Endothelial cell of umbilical vein (primary cell): ENCODE data around the gene DBF4B. TPM values are rescaled to one million over a fixed set of nuclear protein-coding genes. Genes with fewer than 3 reads are reported as not detected.
"Not testable (repeated sequence)": the region's sequence is repeated elsewhere in the genome, so short reads cannot be mapped to it uniquely, and the experiment has no call there.

ENCODE experiments used
- BruUV-seq: library from RNA; stranded (reverse); fragments of 400-500 nt; replicated peaks from 2 replicates; lab custom pipeline; 2021; lab: Mats Ljungman, UMichigan
- CTCF ChIA-PET: fragments of 300-600, 350-600 bp; sonication (Branson Sonifier 250); formaldehyde crosslinking; loops from one replicate; lab custom pipeline; 2021; ENCODE audit warnings: antibody characterized with exemption, inconsistent platforms; lab: Charles Lee
- POLR2A ChIA-PET: fragments of 300-600, 350-600 bp; sonication (Branson Sonifier 250); formaldehyde crosslinking; loops from one replicate; lab custom pipeline; 2021; ENCODE audit warnings: antibody characterized with exemption, inconsistent platforms; lab: Charles Lee
- DNase-seq: peaks from one replicate; pipeline ENCODE4 v3.0.0-alpha.2; 2011; ENCODE audit warnings: low read depth, low spot score
- FAIRE-seq: peaks from 2 replicates; lab custom pipeline; 2011; peaks lifted over from hg19 to GRCh38; lab: Jason Lieb, UNC
- H2AFZ ChIP-seq: 2 replicates; pipeline ENCODE4 v1.6.0; 2012; ENCODE audit warnings: low read depth, low read length, control low read depth, inconsistent platforms
- H3K27ac ChIP-seq: 2 replicates; pipeline ENCODE4 v1.5.1; 2011; ENCODE audit warnings: low read depth, mild to moderate bottlenecking, control low read depth, low read length, moderate library complexity; ENCODE audit not compliant: insufficient read depth
- H3K27me3 ChIP-seq, 2 experiments: 2 replicates each; pipeline versions ENCODE4 v1.6.0 to v1.6.1; 2011; ENCODE audit warnings: low read length in 2 of 2, mixed read lengths in 1 of 2; ENCODE audit not compliant: control insufficient read depth in 2 of 2, insufficient read depth in 2 of 2
- H3K36me3 ChIP-seq, 2 experiments: 2 replicates in 1 of 2; 3 replicates in 1 of 2; pipeline ENCODE4 v1.5.1; 2011; ENCODE audit warnings: low read length in 2 of 2, mild to moderate bottlenecking in 1 of 2, moderate library complexity in 1 of 2; ENCODE audit not compliant: control insufficient read depth in 2 of 2, insufficient read depth in 2 of 2; ENCODE audit errors: extremely low read depth in 1 of 2
- H3K4me1 ChIP-seq: 3 replicates; pipeline ENCODE4 v1.5.1; 2011; ENCODE audit warnings: mild to moderate bottlenecking, low read length; ENCODE audit not compliant: control insufficient read depth, insufficient read depth; ENCODE audit errors: extremely low read depth
- H3K4me2 ChIP-seq: 2 replicates; pipeline ENCODE4 v1.6.1; 2011; ENCODE audit warnings: low read length, control low read depth, mixed read lengths; ENCODE audit not compliant: insufficient read depth
- H3K4me3 ChIP-seq, 3 experiments: fragments of 200-600 bp in 1 of 3; sonication (generic), shearing (Covaris generic) in 1 of 3; replicated peaks in 1 of 3; 2 replicates each; pipeline ENCODE4 v1.5.1; 2011 to 2016; ENCODE audit warnings: control low read depth in 3 of 3, low read length in 3 of 3, mild to moderate bottlenecking in 2 of 3, inconsistent platforms in 1 of 3, low read depth in 1 of 3, moderate library complexity in 1 of 3; ENCODE audit not compliant: insufficient read depth in 1 of 3
- H3K79me2 ChIP-seq: 2 replicates; pipeline ENCODE4 v1.6.0; 2012; ENCODE audit warnings: low read length, inconsistent platforms; ENCODE audit not compliant: control insufficient read depth, insufficient read depth
- H3K9ac ChIP-seq: replicated peaks from 2 replicates; pipeline ENCODE3; 2011; ENCODE audit warnings: low read length, control low read depth; ENCODE audit not compliant: insufficient read depth; ENCODE audit errors: extremely low read depth
- H3K9me1 ChIP-seq: replicated peaks from 3 replicates; pipeline ENCODE4 v1.6.0; 2011; ENCODE audit warnings: mild to moderate bottlenecking, low read length; ENCODE audit not compliant: control insufficient read depth, insufficient read depth; ENCODE audit errors: extremely low read depth
- H3K9me3 ChIP-seq: replicated peaks from 2 replicates; pipeline ENCODE4 v1.5.1; 2012; ENCODE audit warnings: low read length, inconsistent platforms; ENCODE audit not compliant: control insufficient read depth, insufficient read depth
- H4K20me1 ChIP-seq: replicated peaks from 2 replicates; pipeline ENCODE3; 2011; ENCODE audit warnings: mild to moderate bottlenecking, low read length; ENCODE audit not compliant: control insufficient read depth, insufficient read depth; ENCODE audit errors: extremely low read depth
- EZH2 ChIP-seq: IDR thresholded peaks from 2 replicates; pipeline ENCODE4 v1.6.1; 2012; ENCODE audit warnings: borderline replicate concordance, low read depth, mild to moderate bottlenecking, moderate library complexity, low read length, inconsistent platforms; ENCODE audit not compliant: severe bottlenecking
- FOS ChIP-seq: IDR thresholded peaks from 2 replicates; pipeline ENCODE4 v1.6.1; 2011; ENCODE audit warnings: mild to moderate bottlenecking, low read length, moderate library complexity, borderline replicate concordance; ENCODE audit not compliant: insufficient read depth
- GATA2 ChIP-seq: IDR thresholded peaks from 2 replicates; pipeline ENCODE4 v1.7.0; 2011; ENCODE audit warnings: low read depth, mild to moderate bottlenecking, moderate library complexity, mixed read lengths, low read length; ENCODE audit not compliant: insufficient read length, insufficient read depth
- JUN ChIP-seq: IDR thresholded peaks from 2 replicates; pipeline ENCODE4 v1.6.1; 2011; ENCODE audit warnings: borderline replicate concordance, low read depth; ENCODE audit not compliant: insufficient read length, insufficient read depth
- MYC ChIP-seq: IDR thresholded peaks from one replicate; pipeline ENCODE4 v1.6.1; 2011; ENCODE audit warnings: mild to moderate bottlenecking, low read depth, low read length
- POLR2A ChIP-seq: IDR thresholded peaks from 2 replicates; pipeline ENCODE4 v1.6.1; 2012; ENCODE audit warnings: low read depth, mild to moderate bottlenecking, control low read depth, low read length
- POLR2AphosphoS5 ChIP-seq: IDR thresholded peaks from 2 replicates; pipeline ENCODE4 v1.6.1; 2012; ENCODE audit warnings: low read depth, mild to moderate bottlenecking, control low read depth, low read length, moderate library complexity; ENCODE audit not compliant: insufficient read depth
- dilution Hi-C: fragments of 300-500 bp; cut with MboI; formaldehyde crosslinking; loops from one replicate; pipeline ENCODE4 v1.15.0; 2019; ENCODE audit warnings: low sequenced_read_pairs; ENCODE audit not compliant: extremely low pct_ligation_motif_present
- intact Hi-C: fragments of 100-400 bp; cut with micrococcal nuclease; formaldehyde crosslinking; loops from one replicate; pipeline ENCODE4 v1.10.0; 2022
- polyA plus RNA-seq, 4 experiments: library from polyadenylated mRNA; depleted of rRNA in 3 of 4; stranded (reverse) in 3 of 4; unstranded in 1 of 4; fragments of >200 nt; gene quantifications; 2 replicates each; pipeline versions ENCODE4 v1.2.1 to v1.2.3, GENCODE V29; 2011 to 2012; ENCODE audit warnings: missing spikeins in 1 of 4
- total RNA-seq: library from RNA; stranded (reverse); gene quantifications from 2 replicates; pipeline ENCODE4 v1.2.3, GENCODE V29; 2021
- TF ChIP-seq, protein P1 (sequence below), 2 donors: IDR thresholded peaks; 1 replicate in 1 of 2; 2 replicates in 1 of 2; pipeline ENCODE4 v1.5.1; 2011; ENCODE audit warnings: low read length in 2 of 2, mild to moderate bottlenecking in 2 of 2, moderate library complexity in 2 of 2, control low read depth in 1 of 2, inconsistent platforms in 1 of 2, low read depth in 1 of 2; ENCODE audit not compliant: insufficient read depth in 1 of 2; ENCODE audit errors: extremely low read depth in 1 of 2
- TF ChIP-seq, protein P2 (sequence below): IDR thresholded peaks from 2 replicates; pipeline ENCODE4 v1.6.1; 2011; ENCODE audit not compliant: insufficient read depth, insufficient read length

Gene DBF4B
- total and polyA plus RNA-seq, 2 donors (not counting 3 experiments of a cell fraction or from before 2014, with no cell fraction given), result 12.5 to 26.2 TPM

GRCh38 chr17:44755180-44755579, 46.7 kb downstream of the DBF4B start:
- H3K79me2 ChIP-seq, BruUV-seq, H2AFZ ChIP-seq, H3K27ac ChIP-seq, H3K36me3 ChIP-seq, H3K9ac ChIP-seq, H3K9me1 ChIP-seq, DNase-seq, intact Hi-C loops, H4K20me1 ChIP-seq, H3K27me3 ChIP-seq, H3K9me3 ChIP-seq, H3K4me1 ChIP-seq, H3K4me2 ChIP-seq, H3K4me3 ChIP-seq, FAIRE-seq: not testable (repeated sequence)
- dilution Hi-C loops, result loop anchor here (25.0 kb wide), 1 partner anchor 107 kb away; no protein-coding TSS in a partner anchor
- POLR2A ChIA-PET, result interaction anchor here (0.7 kb wide), 1 partner anchor 1664 kb away, joined by 3 read pairs; no protein-coding TSS in a partner anchor
- CTCF ChIA-PET, result interaction anchor here (0.6 kb wide), 1 partner anchor 124 kb away, joined by 3 read pairs; no protein-coding TSS in a partner anchor

- H2AFZ ChIP-seq, result no peak overlapping the region
- H3K4me1 ChIP-seq, result peaks cover 5% of the 10 kb centered on the region
- FAIRE-seq, result no peak
- no peak overlapping the region for H3K9ac ChIP-seq
- H3K79me2 ChIP-seq, result no peaks in the 10 kb centered on the region
- H3K27ac ChIP-seq, result no peak overlapping the region
- ChIA-PET CTCF (interaction anchor here (1.6 kb wide), 1 partner anchor 21 kb away, joined by 3 read pairs; no protein-coding TSS in a partner anchor), POLR2A (no interaction called here)
- no peak for DNase-seq
- no peak overlapping the region for H3K4me3 ChIP-seq
- H3K4me2 ChIP-seq, result no peak overlapping the region
- no peaks in the 10 kb centered on the region for H3K36me3 ChIP-seq
- no peaks in the 10 kb centered on the region for H3K9me1 ChIP-seq
- TF ChIP-seq POLR2A (no peak), FOS (no peak), GATA2 (no peak), EZH2 (no peak), JUN (no peak), POLR2AphosphoS5 (no peak), MYC (no peak)
- TF ChIP-seq, protein P1, sequence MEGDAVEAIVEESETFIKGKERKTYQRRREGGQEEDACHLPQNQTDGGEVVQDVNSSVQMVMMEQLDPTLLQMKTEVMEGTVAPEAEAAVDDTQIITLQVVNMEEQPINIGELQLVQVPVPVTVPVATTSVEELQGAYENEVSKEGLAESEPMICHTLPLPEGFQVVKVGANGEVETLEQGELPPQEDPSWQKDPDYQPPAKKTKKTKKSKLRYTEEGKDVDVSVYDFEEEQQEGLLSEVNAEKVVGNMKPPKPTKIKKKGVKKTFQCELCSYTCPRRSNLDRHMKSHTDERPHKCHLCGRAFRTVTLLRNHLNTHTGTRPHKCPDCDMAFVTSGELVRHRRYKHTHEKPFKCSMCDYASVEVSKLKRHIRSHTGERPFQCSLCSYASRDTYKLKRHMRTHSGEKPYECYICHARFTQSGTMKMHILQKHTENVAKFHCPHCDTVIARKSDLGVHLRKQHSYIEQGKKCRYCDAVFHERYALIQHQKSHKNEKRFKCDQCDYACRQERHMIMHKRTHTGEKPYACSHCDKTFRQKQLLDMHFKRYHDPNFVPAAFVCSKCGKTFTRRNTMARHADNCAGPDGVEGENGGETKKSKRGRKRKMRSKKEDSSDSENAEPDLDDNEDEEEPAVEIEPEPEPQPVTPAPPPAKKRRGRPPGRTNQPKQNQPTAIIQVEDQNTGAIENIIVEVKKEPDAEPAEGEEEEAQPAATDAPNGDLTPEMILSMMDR (IDR thresholded peaks at IDR 0.05; ENCODE audit: extremely low read depth in 1 of 2, insufficient read depth in 1 of 2, low read depth in 1 of 2, low read length in 2 of 2), result no peak
- TF ChIP-seq, protein P2, sequence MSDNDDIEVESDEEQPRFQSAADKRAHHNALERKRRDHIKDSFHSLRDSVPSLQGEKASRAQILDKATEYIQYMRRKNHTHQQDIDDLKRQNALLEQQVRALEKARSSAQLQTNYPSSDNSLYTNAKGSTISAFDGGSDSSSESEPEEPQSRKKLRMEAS, result no peak
- intact Hi-C loops, result no loop called here
- no peaks in the 10 kb centered on the region for H3K9me3 ChIP-seq
- BruUV-seq, result no TSS peak
- H4K20me1 ChIP-seq, result no peaks in the 10 kb centered on the region
- H3K27me3 ChIP-seq, result no peaks in the 10 kb centered on the region
- dilution Hi-C loops, result loop anchor here (25.0 kb wide), 1 partner anchor 105 kb away; no protein-coding TSS in a partner anchor
These were observed 48.8 kb downstream of the DBF4B start for GRCh38 chr17:44757045-44757917.
